GM18519 (cell line): ENCODE results near the gene ING5.

Experiments
- ATAC-seq: cut with Tn5 transposase; IDR thresholded peaks from one replicate; pipeline ENCODE4 v1.9.1; 2021; ENCODE audit warnings: mild to moderate bottlenecking, moderate library complexity; ENCODE audit not compliant: unreplicated experiment, low FRiP score

ING5 gene

DNA sequence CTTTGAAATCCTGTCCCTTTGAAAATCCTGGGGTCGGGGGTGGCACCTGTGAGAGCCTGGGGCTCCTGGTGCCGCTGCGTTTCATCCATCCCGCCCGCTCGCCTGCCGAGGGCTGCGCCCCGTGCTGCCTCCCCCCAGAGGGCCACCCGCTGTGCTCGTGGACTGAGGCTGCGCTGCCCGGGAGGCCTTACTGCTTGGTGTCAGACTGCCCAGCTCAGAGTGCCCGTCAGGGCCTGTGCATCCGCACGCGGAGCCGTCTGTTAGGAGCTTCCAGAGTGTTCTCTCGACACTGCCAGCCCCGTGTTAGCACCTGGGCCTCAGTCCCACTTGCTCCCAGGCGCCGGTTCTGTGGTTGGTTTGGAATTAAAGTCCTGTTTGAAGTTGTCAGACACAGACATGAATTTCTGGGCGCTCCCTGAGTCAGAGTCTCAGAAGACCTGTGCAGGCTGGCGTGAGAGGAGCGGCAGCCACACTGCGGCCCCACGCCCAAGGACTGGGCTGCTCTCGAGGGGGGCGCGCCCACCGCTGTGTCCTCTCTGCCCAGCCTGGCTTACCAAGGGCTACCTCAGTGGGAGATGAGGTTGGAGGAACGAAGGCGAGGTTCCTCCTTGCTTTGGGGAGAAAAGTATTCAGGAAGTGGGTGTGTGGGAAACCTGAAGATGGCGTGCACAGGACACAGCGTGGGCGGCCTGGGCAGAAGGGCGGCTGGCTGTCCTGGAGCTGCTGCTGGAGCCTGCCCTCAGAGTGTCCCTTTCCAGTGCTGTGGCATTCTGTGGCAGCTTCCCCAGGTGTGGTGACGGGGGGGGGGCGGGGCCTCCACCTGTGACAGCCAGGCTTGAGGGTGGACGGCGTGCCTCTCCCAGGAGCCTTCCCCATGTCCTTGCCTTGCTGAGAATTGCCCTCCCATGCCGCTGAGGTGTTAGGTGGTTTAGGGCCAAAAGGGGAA, 29.3 kb upstream of the ING5 start:
- ATAC-seq, result no peak

DNA sequence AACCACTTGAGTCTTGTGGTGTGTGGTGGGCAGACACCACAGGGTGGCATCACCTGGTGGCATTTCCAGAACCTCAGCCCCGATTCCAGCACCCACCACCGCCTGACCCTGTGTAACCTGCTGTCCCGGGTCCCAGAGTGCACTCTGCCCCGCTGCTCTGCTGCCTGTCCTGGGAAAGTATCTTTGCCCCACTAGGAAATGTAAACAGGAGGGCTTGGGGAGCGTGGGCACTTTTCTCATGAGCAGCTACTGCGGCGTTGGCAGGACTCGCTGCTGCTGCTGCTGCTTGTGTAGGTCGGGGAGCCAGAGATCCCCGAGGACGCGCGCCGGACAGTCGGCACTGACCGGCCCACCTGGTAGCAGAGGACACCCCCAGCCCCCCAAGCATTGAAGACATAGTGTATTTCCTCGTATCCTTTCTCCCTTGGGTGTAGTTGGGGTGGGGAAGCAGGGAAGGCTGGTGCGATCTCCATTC, 28.6 kb upstream of the ING5 start:
- no peak for ATAC-seq

DNA sequence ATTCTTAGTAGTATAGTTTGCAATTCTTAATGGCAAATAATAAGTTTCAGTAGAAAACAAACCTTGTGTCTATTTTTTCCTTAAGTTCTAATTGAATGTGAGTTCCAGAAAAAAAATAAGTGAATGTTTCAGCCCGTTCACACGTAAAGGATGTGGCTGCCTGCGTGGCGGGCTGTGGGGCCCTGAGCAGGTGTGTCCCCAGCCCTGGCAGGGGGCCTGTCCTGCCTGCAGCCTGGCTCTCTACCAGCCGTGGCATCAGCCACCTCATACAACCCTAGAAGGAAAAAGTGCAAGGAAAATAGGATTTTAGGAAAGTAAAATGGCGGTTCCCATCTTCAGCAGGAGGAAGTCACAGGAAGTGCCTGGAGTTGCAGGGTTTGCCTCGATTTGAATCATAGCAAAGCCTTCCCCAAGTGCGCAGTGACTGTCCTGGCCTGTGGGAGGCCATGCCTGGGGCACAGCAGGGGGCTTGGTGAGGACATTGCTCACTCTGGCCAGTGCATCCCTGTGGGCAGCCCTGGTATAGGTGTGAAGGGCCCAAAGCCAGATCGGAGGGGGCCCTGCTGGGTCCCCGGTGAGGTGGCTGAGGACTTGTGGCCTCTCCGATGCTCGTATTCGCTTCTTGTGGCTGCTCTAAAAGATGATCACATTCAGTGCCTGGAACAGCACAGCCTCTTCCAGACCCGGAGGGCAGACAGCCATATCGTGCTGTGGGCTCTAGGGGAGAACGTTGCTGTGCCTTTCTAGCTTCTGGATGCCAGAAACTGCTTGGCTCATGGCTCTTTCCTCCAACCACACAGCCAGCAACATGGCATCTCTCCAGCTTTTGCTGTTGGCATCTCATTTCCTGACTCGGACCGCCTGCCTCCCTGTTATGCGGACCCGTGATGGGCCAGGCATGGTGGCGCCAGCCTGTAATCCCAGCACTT, 27.8 kb upstream of the ING5 start:
- ATAC-seq, result no peak

DNA sequence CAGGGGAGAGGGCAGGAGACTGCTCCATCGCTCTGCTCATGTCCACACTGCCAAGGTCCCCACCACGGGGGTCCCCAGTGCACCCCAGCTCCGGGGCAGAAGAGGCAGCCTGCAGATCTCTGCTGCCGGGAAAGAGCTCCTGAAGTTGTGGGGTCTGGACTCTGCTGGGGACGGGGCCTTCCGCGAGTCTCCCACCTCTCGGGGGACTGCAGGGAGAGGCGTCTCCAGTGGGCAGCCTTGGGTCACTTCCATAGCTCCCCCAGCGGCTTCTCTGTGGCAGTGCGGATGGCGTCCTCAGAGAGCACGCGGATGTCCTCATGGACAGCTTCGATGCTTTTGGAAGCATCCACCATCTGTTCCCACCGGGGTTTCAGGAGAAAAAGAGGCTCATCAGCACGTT, 26.0 kb upstream of the ING5 start:
- no peak for ATAC-seq

DNA sequence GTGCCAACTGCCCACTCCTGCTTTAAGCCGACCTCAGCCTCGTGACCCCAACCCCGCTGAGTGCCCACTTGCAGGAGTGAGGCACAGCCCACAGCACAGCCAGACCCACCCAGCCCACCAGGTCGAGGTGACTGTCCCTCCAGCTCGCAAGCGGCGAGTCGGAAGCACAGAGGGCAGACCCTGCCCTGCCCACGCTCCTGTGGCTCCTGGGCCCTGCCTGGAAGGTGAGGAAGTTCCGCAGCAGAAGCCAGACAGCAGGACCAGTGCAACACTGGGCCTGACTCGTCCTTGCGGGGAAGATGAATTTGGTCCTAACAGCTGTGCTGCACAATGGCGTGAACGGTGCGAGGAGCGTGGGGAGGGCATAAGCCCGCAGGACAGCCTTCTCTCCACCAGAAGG, 25.2 kb upstream of the ING5 start:
- ATAC-seq, result no peak

DNA sequence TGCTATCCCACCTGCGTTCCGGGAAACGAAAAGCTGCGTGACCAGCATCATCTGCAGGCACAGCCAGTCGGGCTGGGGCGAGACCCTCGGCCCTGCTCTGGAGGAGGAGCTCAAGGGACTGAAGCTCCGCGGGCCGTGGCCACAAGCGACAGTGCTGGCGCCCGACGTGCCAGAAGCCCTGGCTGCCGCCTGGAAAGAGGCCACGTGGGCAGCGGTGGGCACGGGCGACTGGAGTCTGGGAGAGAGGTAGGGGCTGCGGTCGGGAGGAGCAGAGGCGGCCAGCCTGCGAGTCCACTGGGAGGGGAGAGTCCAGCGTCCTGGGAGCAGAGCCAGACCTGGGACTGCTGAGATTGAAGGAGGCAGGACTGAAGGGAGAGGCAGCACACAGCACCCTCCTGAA, 24.4 kb upstream of the ING5 start:
- no peak for ATAC-seq

DNA sequence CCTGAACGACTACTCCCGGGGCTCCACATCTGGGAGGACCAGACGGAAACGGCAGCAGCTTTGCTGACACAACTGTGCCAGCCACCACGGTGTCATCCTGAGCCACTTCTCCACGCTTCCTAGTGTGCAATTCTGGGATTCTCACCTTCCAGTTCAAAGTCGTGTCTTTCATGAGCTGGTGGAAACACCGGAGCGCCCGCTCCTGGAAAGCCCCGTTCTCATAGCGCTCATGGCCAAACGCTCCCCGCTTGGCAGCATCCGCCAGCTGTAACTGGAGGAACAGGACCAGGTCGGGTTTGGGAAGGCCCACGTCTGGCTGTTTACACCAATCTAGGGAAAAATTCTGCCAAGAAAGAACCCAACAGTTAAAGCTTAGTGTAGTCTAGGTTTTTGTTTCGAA, 23.5 kb upstream of the ING5 start:
- no peak for ATAC-seq

DNA sequence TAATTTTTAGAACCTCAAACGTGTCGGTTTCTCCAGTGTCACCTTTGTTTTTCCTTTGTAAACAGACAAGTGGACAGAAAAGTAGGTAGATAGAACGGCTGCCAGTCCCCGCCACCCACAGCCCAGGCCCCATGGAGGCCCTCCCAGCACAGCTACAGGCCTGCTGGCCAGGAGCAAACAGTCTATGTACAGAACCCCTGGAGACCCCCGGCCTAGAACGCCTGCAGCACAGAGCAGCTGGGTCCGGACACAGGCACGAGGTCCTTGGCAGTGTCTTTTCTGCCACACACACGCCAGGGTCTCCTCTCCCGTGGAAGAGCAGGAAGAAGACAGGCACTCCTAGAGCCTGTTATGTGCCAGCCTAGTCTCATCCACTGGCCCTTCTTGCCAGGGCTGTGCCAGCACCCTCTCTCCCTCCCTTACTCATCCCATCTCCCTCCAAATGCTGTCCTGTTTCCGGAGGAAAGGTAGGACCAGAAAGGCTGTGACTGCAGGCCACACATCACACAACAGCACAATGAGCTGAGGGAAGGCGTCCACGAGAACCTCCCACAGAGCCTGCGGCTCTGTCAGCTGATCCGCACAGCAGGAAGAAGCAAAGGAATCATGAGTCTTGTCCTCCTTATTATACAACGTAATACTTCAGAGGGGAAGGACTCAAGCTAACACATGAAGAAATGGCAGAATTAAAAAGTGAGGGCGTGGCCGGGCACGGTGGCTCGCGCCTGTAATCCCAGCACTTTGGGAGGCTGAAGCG, 22.9 kb upstream of the ING5 start:
- ATAC-seq, result no peak

DNA sequence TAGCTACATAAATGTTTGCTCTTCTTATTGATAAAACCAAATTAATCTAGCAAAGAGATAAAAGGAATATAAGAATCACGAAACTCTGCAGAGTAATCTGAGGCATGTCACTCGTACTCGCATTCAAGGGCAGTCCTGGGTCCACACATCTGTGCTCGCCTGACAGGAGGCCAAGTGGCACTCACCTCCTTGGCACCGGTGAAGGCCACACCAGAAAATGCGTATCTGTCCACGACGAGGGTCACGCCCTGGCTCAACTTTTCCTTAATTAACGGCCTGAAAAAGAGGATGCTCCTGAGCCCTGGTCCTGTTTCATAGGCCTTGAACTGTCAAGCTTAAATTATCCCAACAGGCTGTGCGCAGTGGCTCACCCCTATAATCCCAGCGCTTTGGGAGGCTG, 21.8 kb upstream of the ING5 start:
- ATAC-seq, result no peak

DNA sequence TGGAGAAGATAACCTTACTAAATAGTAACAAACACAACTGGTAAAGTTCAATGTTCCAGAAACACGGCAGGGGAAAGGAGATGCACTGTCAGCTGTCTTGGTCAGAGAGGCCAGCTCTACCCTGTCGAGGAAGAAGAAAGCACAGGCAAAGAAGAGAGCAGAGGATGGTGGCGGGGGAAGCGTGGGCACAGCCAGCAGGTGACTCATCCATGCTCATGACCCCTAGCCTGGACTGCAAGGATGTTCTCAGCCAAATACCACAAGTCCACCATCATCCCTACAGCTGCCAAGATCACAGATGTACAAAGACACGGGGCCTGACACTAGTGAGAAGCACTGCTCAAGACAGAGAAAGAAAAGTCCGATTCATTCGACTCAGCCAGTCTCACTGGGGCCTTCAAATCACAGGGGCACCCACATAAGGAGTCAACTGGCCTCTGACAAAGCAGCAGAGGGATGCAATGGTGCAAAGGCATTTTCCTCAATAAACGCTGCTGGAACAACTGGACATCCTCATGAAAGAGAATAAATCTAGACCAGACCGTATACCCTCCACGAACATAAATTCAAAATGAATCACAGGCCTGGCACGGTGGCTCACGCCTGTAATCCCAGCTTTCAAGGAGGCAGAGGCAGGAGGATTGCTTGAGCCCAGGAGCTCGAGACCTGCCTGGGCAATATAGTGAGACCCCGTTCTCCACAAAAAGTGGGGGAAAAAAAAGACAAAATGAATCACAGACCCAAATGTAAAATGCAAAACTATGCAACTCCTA, 20.8 kb upstream of the ING5 start:
- no peak for ATAC-seq

DNA sequence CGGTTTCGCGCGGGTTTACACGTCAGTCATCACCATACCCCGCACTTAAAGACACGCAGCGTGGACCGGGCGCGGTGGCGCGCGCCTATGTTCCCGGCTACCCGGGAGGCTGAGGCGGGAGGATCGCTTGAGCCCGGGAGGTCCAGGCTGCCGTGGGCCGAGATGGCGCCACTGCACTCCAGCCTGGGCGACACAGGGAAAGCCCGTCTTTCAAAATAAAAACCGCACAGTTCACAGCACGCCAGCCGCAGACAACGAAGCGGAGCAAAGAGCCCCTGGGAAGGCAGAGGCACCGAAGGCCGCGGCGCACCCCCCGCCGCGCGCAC, 15.6 kb upstream of the ING5 start:
- ATAC-seq, result no peak

DNA sequence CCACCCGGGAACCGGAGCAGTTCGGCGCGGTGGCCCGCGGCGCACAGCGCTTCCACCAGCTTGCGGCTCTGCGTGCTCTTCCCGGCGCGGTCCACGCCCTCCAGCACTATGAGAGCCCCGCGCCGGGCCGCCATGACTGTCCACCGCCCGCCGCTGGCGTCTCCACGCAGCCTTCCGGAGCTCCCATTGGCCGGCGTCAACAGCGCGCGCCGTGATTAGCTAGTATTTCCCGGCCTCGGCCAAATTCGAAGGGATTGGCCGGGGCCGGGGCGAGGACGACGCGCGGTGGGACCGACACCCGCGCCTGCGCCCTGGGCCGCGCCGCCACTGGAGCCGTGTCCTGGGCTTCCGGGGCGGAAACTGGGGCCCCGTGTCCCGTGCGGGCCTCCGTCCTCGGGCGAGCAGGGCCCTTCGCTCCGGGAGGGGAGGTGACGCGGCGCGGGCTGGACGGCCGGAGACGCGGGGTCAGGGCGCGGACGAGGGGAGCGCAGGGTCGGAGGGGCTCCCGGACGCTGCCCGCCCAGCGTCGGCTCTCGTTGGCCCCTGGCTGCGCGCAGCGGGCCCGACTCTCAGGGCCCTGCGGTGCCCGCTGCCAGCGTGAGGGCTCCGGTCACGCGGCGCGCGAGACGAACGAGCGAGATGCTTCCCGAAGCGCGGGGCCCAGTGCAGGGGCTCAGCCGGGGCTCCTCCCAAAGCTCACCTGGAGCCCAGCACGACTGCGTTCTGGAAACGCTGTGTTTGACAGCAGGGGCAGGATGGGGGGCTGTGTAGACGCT, 15.0 kb upstream of the ING5 start, which contains the start of gene DTYMK:
Gene DTYMK (minus strand): TSS at position 166 of the 776 bp plus-strand sequence. CDS start 32 bp downstream, at position 134.
- peak; percentile 89 for ATAC-seq

DNA sequence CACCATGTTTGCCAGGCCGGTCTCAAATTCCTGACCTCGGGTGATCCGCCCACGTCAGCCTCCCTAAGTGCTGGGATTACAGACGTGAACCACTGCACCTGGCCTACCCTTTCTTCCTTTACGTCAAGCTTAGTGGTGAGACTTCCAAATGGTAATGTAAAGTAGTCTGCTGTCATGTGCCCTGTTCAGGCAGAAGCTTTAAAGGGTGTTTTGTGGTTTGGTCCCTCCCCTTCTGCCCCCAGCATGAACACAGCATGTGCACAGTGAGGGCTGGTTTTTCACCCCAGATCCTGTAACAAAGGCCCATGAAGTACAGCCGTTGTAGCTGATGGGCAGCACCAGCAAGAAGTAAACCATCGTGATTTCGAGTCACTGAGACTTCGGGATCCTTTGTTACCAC, 12.5 kb upstream of the ING5 start:
- no peak for ATAC-seq

DNA sequence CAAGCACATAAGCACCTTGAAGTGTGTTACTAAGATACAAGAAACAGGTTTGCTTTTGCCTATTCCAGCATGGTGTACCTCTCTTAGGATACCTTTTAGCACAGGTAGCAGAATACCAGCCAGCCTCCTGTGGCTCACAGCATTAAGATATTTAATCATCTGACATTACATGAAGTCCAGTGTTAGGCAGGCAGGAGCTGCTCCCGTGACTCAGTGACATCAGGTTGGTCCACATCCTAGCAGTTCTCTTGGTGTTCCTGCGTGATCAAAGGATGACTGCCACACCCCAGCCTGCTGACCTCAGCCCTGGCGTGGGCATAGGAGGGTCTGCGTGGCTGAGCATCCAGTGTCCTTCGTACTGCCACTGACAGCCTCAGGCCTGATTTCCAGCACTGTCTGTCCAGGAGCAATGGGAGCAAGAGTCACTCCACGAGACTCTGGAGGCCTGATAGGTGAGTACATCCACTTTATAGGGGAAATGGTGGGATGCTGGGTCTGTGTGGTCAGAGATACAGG, 11.6 kb upstream of the ING5 start:
- ATAC-seq, result no peak

DNA sequence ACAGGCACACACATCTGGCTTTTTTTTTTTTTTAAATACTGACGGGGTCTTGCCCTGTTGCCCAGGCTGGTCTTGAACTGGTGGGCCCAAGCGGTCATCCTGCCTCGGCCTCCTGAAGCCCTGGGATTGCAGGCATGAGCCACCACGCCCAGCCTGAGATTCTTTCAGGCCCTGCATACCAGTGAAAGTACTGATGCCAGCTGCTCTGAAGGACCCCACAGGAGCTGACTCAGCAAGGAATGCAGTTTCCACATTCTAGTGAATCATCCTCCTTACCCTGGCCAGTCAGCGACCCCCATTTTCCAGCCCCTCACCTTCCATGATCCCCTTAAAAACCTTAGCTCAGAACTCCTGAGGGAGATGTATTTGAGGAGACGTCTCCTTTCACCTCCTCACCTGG, 9.4 kb upstream of the ING5 start:
- ATAC-seq, result no peak

DNA sequence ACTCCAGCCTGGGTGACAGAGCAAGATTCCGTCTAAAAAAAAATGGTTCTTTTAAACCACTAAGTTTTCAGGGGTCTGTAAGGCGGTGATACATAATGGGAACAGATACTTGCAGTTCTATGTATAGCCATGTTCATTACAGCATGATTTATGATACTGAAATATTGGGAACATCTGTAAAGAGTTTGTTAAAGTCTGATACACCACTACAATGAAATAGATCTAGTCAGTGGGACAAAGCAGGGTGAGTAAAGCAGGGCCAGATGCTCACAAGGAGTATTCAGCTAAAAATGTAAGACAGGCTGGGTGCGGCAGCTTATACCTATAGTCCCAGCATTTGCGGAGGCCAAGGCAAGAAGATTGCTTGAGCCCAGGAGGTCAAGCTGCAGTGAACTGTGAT, 6.2 kb upstream of the ING5 start:
- ATAC-seq, result no peak

DNA sequence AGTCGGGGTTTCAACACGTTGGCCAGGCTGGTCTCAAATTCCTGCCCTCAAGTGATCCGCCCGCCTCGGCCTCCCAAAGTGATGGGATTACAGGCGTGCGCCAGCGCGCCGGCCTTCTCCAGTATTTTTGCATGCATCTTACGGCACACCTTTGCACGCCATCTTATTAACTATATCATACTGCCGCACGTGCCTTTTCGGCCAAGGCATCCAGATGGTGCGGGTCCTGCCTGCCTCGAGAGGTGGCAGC, 765 bp upstream of the ING5 start:
- ATAC-seq, result no peak

DNA sequence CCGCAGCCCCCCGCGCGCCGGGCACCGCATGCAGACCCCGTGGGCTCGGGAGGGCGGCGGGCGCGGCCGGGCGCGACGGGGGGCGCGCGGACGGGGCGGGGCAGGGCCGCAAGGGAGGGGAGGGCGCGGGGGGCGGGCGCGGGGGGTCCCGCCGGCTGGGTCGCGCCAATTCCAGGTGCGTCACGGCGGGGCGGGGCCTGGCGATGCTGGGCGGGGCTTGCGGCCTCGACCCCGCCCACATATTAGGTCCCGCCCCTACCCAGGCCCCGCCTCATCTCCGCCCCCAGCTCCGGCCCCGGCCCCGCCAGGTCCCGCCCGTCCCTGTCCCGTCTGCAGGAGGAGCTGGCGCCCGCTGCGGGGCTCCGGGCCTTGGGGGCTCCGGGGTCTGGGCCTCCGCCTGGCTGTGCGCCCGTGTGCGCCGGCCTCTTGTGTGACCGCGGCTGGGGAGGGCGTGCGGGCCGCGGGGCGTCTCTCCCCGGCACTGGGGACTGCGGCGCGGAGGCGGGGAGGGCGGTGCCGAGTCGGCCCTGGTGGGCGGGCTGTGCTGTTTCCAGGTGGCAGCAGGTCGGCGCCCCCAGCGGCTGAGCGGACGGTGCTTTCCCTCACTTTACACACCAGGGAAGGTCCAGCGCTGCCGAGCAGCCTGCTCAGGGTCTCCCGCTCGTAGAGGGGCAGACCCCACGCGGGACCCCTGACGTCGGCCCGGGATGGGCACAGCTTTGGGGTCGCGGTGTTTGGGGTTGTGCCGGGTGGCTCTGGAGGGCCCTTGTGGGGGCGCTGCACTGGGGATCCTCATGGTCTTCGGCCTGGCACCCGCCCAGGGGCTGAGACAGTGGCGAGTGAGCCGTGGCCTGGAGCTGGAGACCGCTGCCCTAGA, 554 bp downstream of the ING5 start:
- peak; percentile 43 for ATAC-seq
